Keratinocyte (primary cell): ENCODE measurements around the gene CNNM1.

Experiments used
- EZH2 ChIP-seq: IDR thresholded peaks from one replicate; pipeline ENCODE4 v1.6.1; 2012; ENCODE audit warnings: inconsistent platforms, mild to moderate bottlenecking, low read length, moderate library complexity
- TF ChIP-seq, protein P1 (sequence below), 3 experiments: IDR thresholded peaks in 1 of 3; conservative IDR thresholded peaks in 1 of 3; optimal IDR thresholded peaks in 1 of 3; 2 replicates in 2 of 3; 3 replicates in 1 of 3; pipeline versions ENCODE3 to v1.5.1; 2011; ENCODE audit warnings: low read length in 3 of 3, mild to moderate bottlenecking in 3 of 3, moderate library complexity in 2 of 3, control low read depth in 1 of 3, inconsistent platforms in 1 of 3; ENCODE audit not compliant: insufficient read depth in 2 of 3; ENCODE audit errors: extremely low read depth in 1 of 3

GRCh38 chr10:99369126-99369525 lies 40.0 kb downstream of the CNNM1 start:
- TF ChIP-seq EZH2 = no peak
- TF ChIP-seq, protein P1, sequence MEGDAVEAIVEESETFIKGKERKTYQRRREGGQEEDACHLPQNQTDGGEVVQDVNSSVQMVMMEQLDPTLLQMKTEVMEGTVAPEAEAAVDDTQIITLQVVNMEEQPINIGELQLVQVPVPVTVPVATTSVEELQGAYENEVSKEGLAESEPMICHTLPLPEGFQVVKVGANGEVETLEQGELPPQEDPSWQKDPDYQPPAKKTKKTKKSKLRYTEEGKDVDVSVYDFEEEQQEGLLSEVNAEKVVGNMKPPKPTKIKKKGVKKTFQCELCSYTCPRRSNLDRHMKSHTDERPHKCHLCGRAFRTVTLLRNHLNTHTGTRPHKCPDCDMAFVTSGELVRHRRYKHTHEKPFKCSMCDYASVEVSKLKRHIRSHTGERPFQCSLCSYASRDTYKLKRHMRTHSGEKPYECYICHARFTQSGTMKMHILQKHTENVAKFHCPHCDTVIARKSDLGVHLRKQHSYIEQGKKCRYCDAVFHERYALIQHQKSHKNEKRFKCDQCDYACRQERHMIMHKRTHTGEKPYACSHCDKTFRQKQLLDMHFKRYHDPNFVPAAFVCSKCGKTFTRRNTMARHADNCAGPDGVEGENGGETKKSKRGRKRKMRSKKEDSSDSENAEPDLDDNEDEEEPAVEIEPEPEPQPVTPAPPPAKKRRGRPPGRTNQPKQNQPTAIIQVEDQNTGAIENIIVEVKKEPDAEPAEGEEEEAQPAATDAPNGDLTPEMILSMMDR (optimal IDR thresholded peaks at IDR 0.05 in 1 of 3, IDR thresholded peaks at IDR 0.05 in 1 of 3, conservative IDR thresholded peaks at IDR 0.05 in 1 of 3; ENCODE audit: extremely low read depth in 1 of 3, insufficient read depth in 2 of 3, low read length in 3 of 3) = no peak
